HepG2 (cell line): ENCODE data around the gene C1R. TPM values are rescaled to one million over a fixed set of nuclear protein-coding genes. Genes with fewer than 3 reads are reported as not detected.

Experiments used
- ATAC-seq: fragments of 200-7000 bp; cut with Tn5 transposase; 3 replicates; pipeline ENCODE4 v1.9.1; 2020; ENCODE audit warnings: mild to moderate bottlenecking, moderate library complexity
- BruUV-seq: library from RNA; stranded (reverse); fragments of 400-500 nt; replicated peaks from 2 replicates; lab custom pipeline; 2021; lab: Mats Ljungman, UMichigan
- CTCF ChIA-PET: fragments of 300-600 bp; formaldehyde crosslinking; extraction: SDS; loops from one replicate; lab custom pipeline; 2021; ENCODE audit warnings: low total read pairs, inconsistent platforms, low intra/inter-chr PET ratio; lab: Yijun Ruan, JAX
- POLR2A ChIA-PET: fragments of 350-600 bp; sonication (Branson Sonifier 250); formaldehyde crosslinking; loops from one replicate; lab custom pipeline; 2020; ENCODE audit warnings: antibody characterized with exemption, inconsistent platforms; lab: Yijun Ruan, JAX
- DNase-seq: peaks from one replicate; pipeline ENCODE4 v3.0.0-alpha.2; 2015; ENCODE audit warnings: low spot score
- FAIRE-seq: peaks from 3 replicates; lab custom pipeline; 2011; peaks lifted over from hg19 to GRCh38; lab: Jason Lieb, UNC
- H2AFZ ChIP-seq: one replicate; pipeline ENCODE4 v1.6.1; 2011; ENCODE audit warnings: low read length, inconsistent platforms
- H3K27ac ChIP-seq: fragments of 300-600 bp; 3 replicates; pipeline ENCODE4 v1.8.0; 2011; ENCODE audit warnings: mixed run types, mild to moderate bottlenecking, mixed read lengths, low read length, inconsistent platforms; ENCODE audit not compliant: insufficient read depth; ENCODE audit errors: extremely low read length
- H3K27me3 ChIP-seq, 2 experiments: fragments of 200-600 bp in 1 of 2; 2 replicates in 1 of 2; 3 replicates in 1 of 2; pipeline versions ENCODE4 v1.6.0 to v1.8.0; 2011; ENCODE audit warnings: low read length in 2 of 2, mild to moderate bottlenecking in 2 of 2, moderate library complexity in 2 of 2, inconsistent platforms in 1 of 2; ENCODE audit not compliant: insufficient read depth in 2 of 2, control insufficient read depth in 1 of 2
- H3K36me3 ChIP-seq, 2 experiments: fragments of 200-600 bp in 1 of 2; replicated peaks in 1 of 2; 2 replicates in 1 of 2; 3 replicates in 1 of 2; pipeline versions ENCODE4 v1.5.1 to v1.8.0; 2011; ENCODE audit warnings: low read length in 2 of 2, inconsistent platforms in 1 of 2; ENCODE audit not compliant: insufficient read depth in 2 of 2, control insufficient read depth in 1 of 2
- H3K4me1 ChIP-seq: 2 replicates; pipeline ENCODE4 v1.5.1; 2012; ENCODE audit warnings: low read length, inconsistent platforms; ENCODE audit not compliant: insufficient read depth
- H3K4me2 ChIP-seq: 2 replicates; pipeline ENCODE4 v1.6.0; 2011; ENCODE audit warnings: low read depth, low read length, inconsistent platforms
- H3K4me3 ChIP-seq, 3 experiments: fragments of 200-600 bp in 1 of 3; sonication (generic), shearing (Covaris generic) in 1 of 3; replicated peaks in 1 of 3; 2 replicates each; pipeline ENCODE4 v1.5.1; 2011 to 2016; ENCODE audit warnings: low read length in 3 of 3, inconsistent platforms in 2 of 3, low read depth in 2 of 3, mild to moderate bottlenecking in 2 of 3, control low read depth in 1 of 3, mixed read lengths in 1 of 3; ENCODE audit not compliant: insufficient read depth in 1 of 3
- H3K79me2 ChIP-seq: one replicate; pipeline ENCODE4 v1.6.1; 2011; ENCODE audit warnings: low read length, inconsistent platforms; ENCODE audit not compliant: insufficient read depth
- H3K9ac ChIP-seq: 2 replicates; pipeline ENCODE4 v1.6.0; 2011; ENCODE audit warnings: mild to moderate bottlenecking, low read depth, low read length, inconsistent platforms; ENCODE audit not compliant: insufficient read depth
- H3K9me3 ChIP-seq: 2 replicates; pipeline ENCODE4 v1.5.1; 2012; ENCODE audit warnings: mild to moderate bottlenecking, low read length
- H4K20me1 ChIP-seq: 2 replicates; pipeline ENCODE4 v1.6.0; 2011; ENCODE audit warnings: inconsistent platforms, mild to moderate bottlenecking, low read length, moderate library complexity; ENCODE audit not compliant: insufficient read depth
- GLI4 ChIP-seq: sonication (generic); formaldehyde crosslinking; IDR thresholded peaks from 2 replicates; pipeline ENCODE4 v1.5.1; 2020; ENCODE audit warnings: missing genetic modification reagents, mild to moderate bottlenecking, moderate library complexity, borderline replicate concordance
- KDM3A ChIP-seq: IDR thresholded peaks from 2 replicates; pipeline ENCODE4 v1.6.1; 2018; ENCODE audit warnings: low read depth, missing compliant biosample characterization
- PRDM10 ChIP-seq: sonication (generic); formaldehyde crosslinking; IDR thresholded peaks from 2 replicates; pipeline ENCODE4 v1.4.0; 2020; ENCODE audit warnings: low read depth, missing genetic modification reagents
- SRSF4 ChIP-seq: fragments of 200-400 bp; formaldehyde crosslinking; IDR thresholded peaks from one replicate; pipeline ENCODE4 v1.6.1; 2018; ENCODE audit warnings: mild to moderate bottlenecking, low read depth, low read length, moderate library complexity; ENCODE audit not compliant: poor library complexity, severe bottlenecking
- SYNCRIP ChIP-seq: fragments of 200-400 bp; formaldehyde crosslinking; IDR thresholded peaks from 2 replicates; pipeline ENCODE4 v1.6.1; 2018; ENCODE audit warnings: mild to moderate bottlenecking, low read depth, low read length; ENCODE audit not compliant: insufficient read depth
- TFDP1 ChIP-seq: IDR thresholded peaks from 2 replicates; pipeline ENCODE4 v1.6.1; 2016; ENCODE audit warnings: missing compliant biosample characterization, missing genetic modification reagents, borderline replicate concordance
- TOPORS ChIP-seq: sonication (generic); formaldehyde crosslinking; IDR thresholded peaks from 2 replicates; pipeline ENCODE4 v1.8.0; 2023; ENCODE audit warnings: mild to moderate bottlenecking, missing genetic modification reagents
- ZBTB44 ChIP-seq: sonication (generic); formaldehyde crosslinking; IDR thresholded peaks from 2 replicates; pipeline ENCODE4 v1.4.0; 2020; ENCODE audit warnings: missing genetic modification reagents
- ZIK1 ChIP-seq: sonication (generic); formaldehyde crosslinking; IDR thresholded peaks from 2 replicates; pipeline ENCODE4 v1.5.0; 2020; ENCODE audit warnings: mild to moderate bottlenecking, low read depth, missing genetic modification reagents, borderline replicate concordance
- ZKSCAN5 ChIP-seq: sonication (generic); formaldehyde crosslinking; IDR thresholded peaks from 2 replicates; pipeline ENCODE4 v1.5.1; 2020; ENCODE audit warnings: mild to moderate bottlenecking, missing genetic modification reagents
- ZNF33B ChIP-seq: sonication (generic); formaldehyde crosslinking; IDR thresholded peaks from 2 replicates; pipeline ENCODE4 v1.5.1; 2020; ENCODE audit warnings: mild to moderate bottlenecking, missing genetic modification reagents
- ZNF501 ChIP-seq: sonication (generic); formaldehyde crosslinking; IDR thresholded peaks from 2 replicates; pipeline ENCODE4 v1.5.1; 2020; ENCODE audit warnings: mild to moderate bottlenecking, moderate library complexity, missing genetic modification reagents
- ZNF775 ChIP-seq: sonication (generic); formaldehyde crosslinking; IDR thresholded peaks from 2 replicates; pipeline ENCODE4 v1.4.0; 2020; ENCODE audit warnings: missing genetic modification reagents, mild to moderate bottlenecking, moderate library complexity, borderline replicate concordance
- WGBS: methylation state at CpG from one replicate; pipeline ENCODE4 v1.1.6; 2017; ENCODE audit warnings: low lambda C conversion rate; 5-methylcytosine and 5-hydroxymethylcytosine counted together
- in situ Hi-C: cut with HindIII; loops from 2 replicates; pipeline ENCODE4 v1.10.0; 2017; ENCODE audit warnings: low pct_unique_long_range_greater_than_20kb; ENCODE audit not compliant: extremely low pct_ligation_motif_present
- intact Hi-C: fragments of 100-400 bp; cut with micrococcal nuclease; formaldehyde crosslinking; loops from one replicate; pipeline ENCODE4 v1.10.0; 2022; ENCODE audit not compliant: unreplicated experiment
- polyA plus RNA-seq, 8 experiments: library from polyadenylated mRNA; depleted of rRNA in 3 of 8; stranded (reverse) in 7 of 8; unstranded in 1 of 8; fragments of >200 nt; fragmentation: Illumina TruSeq in 4 of 8; extraction: Trizol in 4 of 8; gene quantifications; 2 replicates each; pipeline versions ENCODE4 v1.2.1 to v1.2.3, GENCODE V29; 2011 to 2016; ENCODE audit warnings: low read depth in 4 of 8, missing spikeins in 1 of 8, mixed read lengths in 1 of 8; ENCODE audit not compliant: insufficient read depth in 1 of 8
- total RNA-seq, 5 experiments: library from RNA; depleted of rRNA; stranded (reverse); fragments of >200 nt; fragmentation: Illumina TruSeq; extraction: Trizol; gene quantifications; 2 replicates each; pipeline ENCODE4 v1.2.3, GENCODE V29; 2016; ENCODE audit warnings: low read depth in 1 of 5

Gene C1R
- total and polyA plus RNA-seq, 2 of the 13 experiments (the other 11 are each of a cell fraction or from before 2014, with no cell fraction given) = 3.5 to 6.5 TPM

- Histone ChIP-seq H3K9me3 (no peaks in the 10 kb centered on the region), H3K27me3 (no peaks in the 10 kb centered on the region), H4K20me1 (no peaks in the 10 kb centered on the region), H3K4me2 (no peak overlapping the region), H3K36me3 (no peaks in the 10 kb centered on the region), H3K9ac (no peak overlapping the region), H3K27ac (no peak overlapping the region), H3K79me2 (no peaks in the 10 kb centered on the region), H2AFZ (no peak overlapping the region), H3K4me1 (peaks cover 18% of the 10 kb centered on the region), H3K4me3 (no peak overlapping the region)
- 86% methylated on average over 11 of the region's 11 CpGs for WGBS
- ATAC-seq = no peak
- TF ChIP-seq TFDP1 (no peak), SRSF4 (no peak), ZIK1 (CRISPR knock-in tag) (no peak), TOPORS (CRISPR knock-in tag) (no peak), SYNCRIP (no peak), ZNF33B (no peak), ZNF501 (CRISPR knock-in tag) (no peak), PRDM10 (CRISPR knock-in tag) (no peak), ZNF775 (no peak), GLI4 (CRISPR knock-in tag) (no peak), ZBTB44 (CRISPR knock-in tag) (no peak), ZKSCAN5 (no peak), KDM3A (CRISPR knock-in tag) (no peak)
- DNase-seq = no peak
- in situ Hi-C loops = loop anchor here (10.0 kb wide), 1 partner anchor 46 kb away; no protein-coding TSS in a partner anchor
- intact Hi-C loops = no loop called here
- FAIRE-seq = no peak
- CTCF ChIA-PET = no interaction called here
- POLR2A ChIA-PET = interaction anchor here (0.6 to 1.4 kb wide), 2 partner anchors 11 to 40 kb away, joined by 3 to 4 read pairs; no protein-coding TSS in a partner anchor
- no TSS peak for BruUV-seq
Observed at GRCh38 chr12:7068240-7068993, 23.8 kb downstream of the C1R start.
